CMK (cell line): ENCODE data around the gene RPS6KA2.

Experiments
- DNase-seq: peaks from one replicate; pipeline ENCODE4 v3.0.0-alpha.2; 2010; ENCODE audit warnings: low read depth

The RPS6KA2 gene

DNA sequence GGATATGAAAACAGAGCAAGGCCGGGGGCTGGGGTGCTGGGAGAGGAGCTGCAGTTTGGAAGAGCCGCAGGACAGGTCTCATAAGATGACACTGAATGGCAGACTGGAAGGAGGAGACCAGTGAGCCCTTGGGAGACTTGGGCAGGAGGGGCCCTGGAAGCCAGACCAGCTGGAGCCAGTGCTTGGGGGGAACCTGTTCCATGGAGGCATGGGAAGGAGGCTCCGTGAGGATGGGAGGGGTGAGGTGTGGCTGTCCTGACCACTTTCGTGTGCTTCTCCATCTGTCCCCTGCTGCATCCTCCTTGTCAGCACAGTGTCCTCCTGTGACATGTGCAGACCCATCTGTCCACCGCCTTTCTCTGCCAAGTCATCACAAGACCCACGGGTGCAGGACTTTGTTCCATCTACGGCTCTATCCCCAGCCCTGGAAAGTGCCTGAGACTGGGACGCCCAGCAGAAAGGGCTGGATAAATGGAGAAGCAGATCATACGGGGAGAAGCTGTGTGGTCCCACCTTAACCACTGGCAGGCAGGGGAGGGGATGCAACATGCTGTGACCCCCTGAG, 159.5 kb downstream of the RPS6KA2 start:
- DNase-seq: no peak

- no peak for DNase-seq
These were observed 160.6 kb downstream of the RPS6KA2 start for GRCh38 chr6:166466178-166467122.

DNA sequence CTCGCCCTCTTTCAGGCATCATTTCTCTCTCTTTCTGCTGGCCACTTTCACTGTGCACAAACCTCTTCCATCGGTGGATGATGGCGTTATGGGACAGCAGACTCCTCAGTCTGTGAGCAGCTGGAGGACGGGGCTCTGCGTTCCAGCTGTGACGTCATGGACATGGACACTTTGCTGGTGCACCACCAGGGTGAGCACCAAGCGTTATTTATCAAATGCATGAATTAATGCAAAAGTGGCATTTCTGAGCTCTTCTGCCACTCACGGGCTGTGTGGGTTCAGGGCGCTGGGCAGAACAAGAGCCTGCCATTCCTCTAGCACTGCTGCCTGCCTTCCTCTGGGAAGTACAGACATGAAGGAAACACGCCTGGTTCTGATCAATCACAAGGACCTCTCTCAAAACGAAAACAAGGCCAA, 161.4 kb downstream of the RPS6KA2 start:
- DNase-seq: no peak

- no peak for DNase-seq
These were observed 162.1 kb downstream of the RPS6KA2 start for GRCh38 chr6:166465003-166465399.

- DNase-seq: no peak
These were observed 162.7 kb downstream of the RPS6KA2 start for GRCh38 chr6:166464068-166465002.

DNA sequence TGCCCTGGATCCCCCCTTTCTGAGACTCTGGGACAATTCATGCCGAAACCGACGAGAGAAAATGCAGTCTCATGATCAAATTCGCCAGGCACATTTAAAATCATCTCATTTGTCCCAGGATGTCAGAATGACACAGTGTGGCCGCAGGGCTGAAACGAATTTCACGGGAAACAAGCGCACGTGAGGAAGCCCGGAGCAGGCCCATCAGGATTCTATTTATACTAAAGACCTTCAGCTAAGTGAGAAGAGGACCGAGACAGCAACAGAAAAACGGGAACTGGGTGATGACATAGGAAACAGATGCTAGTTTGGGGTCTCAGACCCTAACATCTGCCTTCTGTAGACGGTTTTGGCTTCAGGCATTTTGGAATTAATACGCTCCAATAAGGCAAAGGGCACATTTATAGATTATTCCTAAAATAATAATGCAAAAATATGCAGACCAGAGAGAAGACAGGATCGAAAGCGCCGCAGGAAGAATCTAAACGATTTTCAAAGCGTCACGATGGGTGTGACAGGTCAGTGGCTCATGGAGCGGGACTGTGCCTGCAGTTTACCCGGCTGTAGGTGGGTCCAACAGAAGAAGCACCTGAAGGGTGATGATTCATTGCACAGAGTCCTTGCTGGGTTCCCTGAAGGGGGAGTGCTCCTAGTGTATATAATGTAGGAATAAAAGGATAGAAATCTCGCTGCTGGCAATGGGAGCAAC, 163.5 kb downstream of the RPS6KA2 start:
- no peak for DNase-seq

DNA sequence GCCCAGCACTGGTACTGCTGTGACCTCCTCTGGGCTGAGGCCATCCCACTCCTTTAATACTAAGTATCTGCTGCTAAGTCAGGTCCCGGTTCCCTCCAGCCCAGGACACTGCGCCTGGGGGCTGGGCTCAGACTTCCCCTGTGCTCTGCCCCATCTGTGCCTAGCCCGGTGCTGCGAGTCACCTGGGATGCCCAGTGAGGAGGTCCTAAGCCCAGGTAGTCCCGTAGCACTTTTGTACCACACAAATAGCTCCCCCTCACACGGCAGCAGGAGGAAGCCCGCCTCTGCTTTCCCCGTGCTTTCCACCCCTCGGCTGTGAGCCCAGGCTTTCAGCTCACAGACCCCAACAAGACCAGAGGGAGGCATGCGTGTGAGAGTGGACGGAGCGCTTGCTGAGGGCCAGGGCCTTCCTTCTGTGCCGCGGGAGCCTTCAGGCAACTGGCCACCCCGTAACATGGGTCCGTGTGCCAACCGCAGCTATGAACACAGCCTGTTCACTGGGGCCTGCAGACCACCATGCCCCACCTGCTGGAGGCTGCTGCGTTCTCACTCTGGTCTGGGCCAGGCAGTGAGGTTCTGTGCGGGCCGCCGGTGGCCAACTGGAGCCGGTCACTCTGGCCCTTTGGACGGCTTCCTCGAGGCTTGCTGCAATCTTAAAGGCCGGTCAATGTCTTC, 164.5 kb downstream of the RPS6KA2 start:
- no peak for DNase-seq

GRCh38 chr6:166461821-166462460, 165.1 kb downstream of the RPS6KA2 start:
- DNase-seq: no peak

GRCh38 chr6:166460473-166461437, 166.3 kb downstream of the RPS6KA2 start:
- DNase-seq: no peak

GRCh38 chr6:166459906-166460305, 167.1 kb downstream of the RPS6KA2 start:
- DNase-seq: no peak

- no peak for DNase-seq
These were observed 167.8 kb downstream of the RPS6KA2 start for GRCh38 chr6:166459272-166459671.

- DNase-seq: no peak
These were observed 170.5 kb downstream of the RPS6KA2 start for GRCh38 chr6:166456395-166457156.

- DNase-seq: no peak
These were observed 172.1 kb downstream of the RPS6KA2 start for GRCh38 chr6:166454692-166455515.

DNA sequence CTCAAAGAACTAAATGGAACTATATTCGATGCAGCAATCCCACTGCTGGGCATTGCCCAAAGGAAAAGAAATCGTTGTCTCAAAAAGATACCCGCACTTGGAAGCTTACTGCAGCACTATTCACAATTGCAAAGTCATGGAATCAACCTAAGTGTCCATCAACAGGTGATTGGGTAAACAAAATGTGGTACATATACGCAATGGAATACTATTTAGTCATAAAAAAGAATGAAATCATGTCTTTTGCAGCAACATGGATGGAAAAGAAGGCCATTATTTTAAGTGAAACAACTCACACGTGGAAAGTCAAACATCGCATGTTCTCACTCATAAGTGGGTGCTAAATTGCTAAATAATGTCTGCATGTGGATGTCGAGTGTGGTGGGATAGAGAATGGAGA, 173.4 kb downstream of the RPS6KA2 start:
- no peak for DNase-seq

DNA sequence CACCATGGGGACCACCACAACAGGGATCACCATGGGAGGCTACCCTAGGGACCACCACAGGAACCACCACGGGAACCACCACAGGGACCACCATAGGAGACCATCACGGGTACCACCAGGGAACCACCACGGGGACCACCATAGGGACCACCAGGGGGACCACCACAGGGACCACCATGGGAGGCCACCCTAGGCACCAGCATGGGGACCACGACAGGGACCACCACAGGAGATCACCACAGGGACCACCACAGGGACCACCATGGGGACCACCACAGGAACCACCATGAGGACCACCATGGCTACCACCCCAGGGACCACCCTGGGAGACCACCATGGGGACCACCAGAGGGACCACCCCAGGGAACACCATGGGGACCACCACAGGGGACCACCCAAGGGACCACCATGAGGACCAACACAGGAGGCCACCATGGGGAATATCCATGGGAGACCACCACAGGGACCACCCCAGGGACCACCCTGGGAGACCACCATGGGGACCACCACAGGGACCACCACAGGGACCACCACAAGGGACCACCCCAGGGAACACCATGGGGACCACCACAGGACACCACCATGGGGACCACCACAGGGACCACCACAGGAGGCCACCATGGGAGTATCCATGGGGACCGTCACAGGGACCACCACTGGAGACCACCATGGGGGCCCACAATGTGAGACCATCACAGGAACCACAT, 176.7 kb downstream of the RPS6KA2 start:
- no peak for DNase-seq

- no peak for DNase-seq
These were observed 177.4 kb downstream of the RPS6KA2 start for GRCh38 chr6:166449641-166450040.

DNA sequence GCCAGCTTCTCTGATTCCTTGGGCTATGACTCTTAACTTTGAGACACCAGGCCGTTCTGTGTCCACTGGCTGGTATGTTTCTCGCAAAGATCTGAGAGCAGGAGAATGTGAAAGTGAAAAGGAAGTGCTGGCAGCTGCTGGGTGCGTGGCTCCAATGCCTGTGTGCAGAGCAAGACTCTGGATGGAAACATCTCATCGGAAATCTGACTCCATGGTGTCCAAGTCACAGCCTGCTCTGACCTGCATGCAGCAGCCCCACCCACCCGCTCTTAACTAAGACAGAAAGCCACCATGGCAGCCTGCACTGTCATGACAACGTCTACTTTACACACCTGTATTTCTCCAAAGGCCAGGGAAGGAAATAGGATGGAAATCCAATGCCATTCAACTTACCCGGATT, 178.0 kb downstream of the RPS6KA2 start:
- DNase-seq: no peak
